K562 (cell line): ENCODE results near the gene FGF22. TPM values are rescaled to one million over a fixed set of nuclear protein-coding genes. Genes with fewer than 3 reads are reported as not detected.

Experiments used
- BCLAF1 ChIP-seq, 2 experiments: fragments of 450-650 bp in 1 of 2; IDR thresholded peaks; 2 replicates each; pipeline ENCODE4 v1.6.1; 2011 to 2017; ENCODE audit warnings: low read depth in 2 of 2, antibody characterized with exemption in 1 of 2, borderline replicate concordance in 1 of 2, low read length in 1 of 2, mild to moderate bottlenecking in 1 of 2, mixed read lengths in 1 of 2; ENCODE audit not compliant: control insufficient read depth in 1 of 2
- GMEB1 ChIP-seq: fragments of 250-450 bp; sonication (Bioruptor Pico); IDR thresholded peaks from 2 replicates; pipeline ENCODE4 v1.4.0; 2020; ENCODE audit warnings: mild to moderate bottlenecking
- L3MBTL2 ChIP-seq: fragments of 450-650 bp; IDR thresholded peaks from 2 replicates; pipeline ENCODE4 v1.6.1; 2016; ENCODE audit warnings: mild to moderate bottlenecking, moderate library complexity
- POLR2A ChIP-seq: fragments of 450-650 bp; conservative IDR thresholded peaks from 2 replicates; pipeline ENCODE4 v1.6.1; 2016
- RB1 ChIP-seq: fragments of 450-650 bp; IDR thresholded peaks from 2 replicates; pipeline ENCODE4 v1.6.1; 2017; ENCODE audit warnings: low read depth, mild to moderate bottlenecking
- YY1 ChIP-seq, 3 experiments: IDR thresholded peaks; 2 replicates each; pipeline ENCODE4 v1.6.1; 2011; ENCODE audit warnings: low read length in 2 of 3, mild to moderate bottlenecking in 2 of 3, moderate library complexity in 2 of 3, borderline replicate concordance in 1 of 3, control low read depth in 1 of 3, low read depth in 1 of 3; ENCODE audit not compliant: insufficient read depth in 3 of 3, insufficient replicate concordance in 2 of 3, control insufficient read depth in 1 of 3, insufficient read length in 1 of 3; ENCODE audit errors: extremely low read depth in 1 of 3
- ZEB2 ChIP-seq: fragments of 450-650 bp; IDR thresholded peaks from 2 replicates; pipeline ENCODE4 v1.6.1; 2016
- polyA plus RNA-seq, 8 experiments: library from polyadenylated mRNA; depleted of rRNA in 4 of 8; stranded (reverse) in 5 of 8; unstranded in 3 of 8; fragments of >200 nt; fragmentation: Nextera tagmentation in 2 of 8; fragmentation: Illumina TruSeq in 1 of 8; extraction: Ambion mirVana in 2 of 8; extraction: Trizol in 1 of 8; gene quantifications; 2 replicates each; pipeline versions ENCODE4 v1.2.1 to v1.2.3, GENCODE V29; 2011 to 2014; ENCODE audit warnings: inconsistent platforms in 1 of 8, missing spikeins in 1 of 8
- total RNA-seq, 7 experiments: library from RNA; depleted of rRNA in 6 of 7; stranded (reverse); fragments of >200 nt in 6 of 7; fragmentation: Illumina TruSeq in 2 of 7; extraction: Trizol in 2 of 7; gene quantifications; 2 replicates each; pipeline versions ENCODE4 v1.2.1 to v1.2.3, GENCODE V29; 2011 to 2021; ENCODE audit warnings: low replicate concordance in 1 of 7
- TF ChIP-seq, protein P1 (sequence below): fragments of 450-650 bp; IDR thresholded peaks from 2 replicates; pipeline ENCODE4 v1.7.1; 2018; ENCODE audit warnings: mild to moderate bottlenecking, low read depth; ENCODE audit not compliant: partially characterized antibody
- TF ChIP-seq, protein P2 (sequence below): fragments of 450-650 bp; formaldehyde crosslinking; IDR thresholded peaks from 2 replicates; pipeline ENCODE4 v1.4.0; 2020; ENCODE audit warnings: mild to moderate bottlenecking, moderate library complexity

Gene FGF22
- total and polyA plus RNA-seq, 9 of the 15 experiments (the other 6 are each of a cell fraction or from before 2014, with no cell fraction given): 0.14 to 2.2 (median 0.86) TPM; not detected in 4

GRCh38 chr19:664913-665443, 25.3 kb downstream of the FGF22 start (continued):
- TF ChIP-seq BCLAF1 (IDR thresholded peaks at IDR 0.05; ENCODE audit: borderline replicate concordance in 1 of 2, control insufficient read depth in 1 of 2, low read depth in 2 of 2, low read length in 1 of 2) (no peak), ZEB2 (no peak), POLR2A (no peak), L3MBTL2 (peak; percentile 86), RB1 (peak; percentile 54; the same call in 1 of the 2 replicates), YY1 (IDR thresholded peaks at IDR 0.05; ENCODE audit: borderline replicate concordance in 1 of 3, control insufficient read depth in 1 of 3, extremely low read depth in 1 of 3, insufficient read depth in 3 of 3, insufficient read length in 1 of 3, insufficient replicate concordance in 2 of 3, low read depth in 1 of 3, low read length in 2 of 3) (peak in 1 of 3 experiments; percentile 13), GMEB1 (0 out of 2 replicates have a peak, but pooled peaks have one; percentile 35)
- TF ChIP-seq, protein P1, sequence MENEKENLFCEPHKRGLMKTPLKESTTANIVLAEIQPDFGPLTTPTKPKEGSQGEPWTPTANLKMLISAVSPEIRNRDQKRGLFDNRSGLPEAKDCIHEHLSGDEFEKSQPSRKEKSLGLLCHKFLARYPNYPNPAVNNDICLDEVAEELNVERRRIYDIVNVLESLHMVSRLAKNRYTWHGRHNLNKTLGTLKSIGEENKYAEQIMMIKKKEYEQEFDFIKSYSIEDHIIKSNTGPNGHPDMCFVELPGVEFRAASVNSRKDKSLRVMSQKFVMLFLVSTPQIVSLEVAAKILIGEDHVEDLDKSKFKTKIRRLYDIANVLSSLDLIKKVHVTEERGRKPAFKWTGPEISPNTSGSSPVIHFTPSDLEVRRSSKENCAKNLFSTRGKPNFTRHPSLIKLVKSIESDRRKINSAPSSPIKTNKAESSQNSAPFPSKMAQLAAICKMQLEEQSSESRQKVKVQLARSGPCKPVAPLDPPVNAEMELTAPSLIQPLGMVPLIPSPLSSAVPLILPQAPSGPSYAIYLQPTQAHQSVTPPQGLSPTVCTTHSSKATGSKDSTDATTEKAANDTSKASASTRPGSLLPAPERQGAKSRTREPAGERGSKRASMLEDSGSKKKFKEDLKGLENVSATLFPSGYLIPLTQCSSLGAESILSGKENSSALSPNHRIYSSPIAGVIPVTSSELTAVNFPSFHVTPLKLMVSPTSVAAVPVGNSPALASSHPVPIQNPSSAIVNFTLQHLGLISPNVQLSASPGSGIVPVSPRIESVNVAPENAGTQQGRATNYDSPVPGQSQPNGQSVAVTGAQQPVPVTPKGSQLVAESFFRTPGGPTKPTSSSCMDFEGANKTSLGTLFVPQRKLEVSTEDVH: no peak
- TF ChIP-seq, protein P2, sequence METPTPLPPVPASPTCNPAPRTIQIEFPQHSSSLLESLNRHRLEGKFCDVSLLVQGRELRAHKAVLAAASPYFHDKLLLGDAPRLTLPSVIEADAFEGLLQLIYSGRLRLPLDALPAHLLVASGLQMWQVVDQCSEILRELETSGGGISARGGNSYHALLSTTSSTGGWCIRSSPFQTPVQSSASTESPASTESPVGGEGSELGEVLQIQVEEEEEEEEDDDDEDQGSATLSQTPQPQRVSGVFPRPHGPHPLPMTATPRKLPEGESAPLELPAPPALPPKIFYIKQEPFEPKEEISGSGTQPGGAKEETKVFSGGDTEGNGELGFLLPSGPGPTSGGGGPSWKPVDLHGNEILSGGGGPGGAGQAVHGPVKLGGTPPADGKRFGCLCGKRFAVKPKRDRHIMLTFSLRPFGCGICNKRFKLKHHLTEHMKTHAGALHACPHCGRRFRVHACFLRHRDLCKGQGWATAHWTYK (CRISPR knock-in tag): 0 out of 2 replicates have a peak, but pooled peaks have one; percentile 30
